A549 (cell line): Measurements from ENCODE around the gene IL1A. TPM values are rescaled to one million over a fixed set of nuclear protein-coding genes. Genes with fewer than 3 reads are reported as not detected.

Experiments used
- polyA plus RNA-seq, 4 experiments: library from polyadenylated mRNA; depleted of rRNA in 3 of 4; stranded (reverse); fragments of >200 nt; fragmentation: RNase III in 1 of 4; extraction: RNeasy Plus Mini Kit Qiagen cat#74134 plus additional on column Dnase treatment in 1 of 4; gene quantifications; 2 replicates in 3 of 4; 3 replicates in 1 of 4; pipeline ENCODE4 v1.2.3, GENCODE V29; 2011 to 2017
- TF ChIP-seq, protein P1 (sequence below): fragments of 250-450 bp; sonication (Bioruptor Pico); IDR thresholded peaks from 2 replicates; pipeline ENCODE4 v1.5.0; 2021; ENCODE audit warnings: mild to moderate bottlenecking, moderate library complexity, borderline replicate concordance

IL1A gene
- polyA plus RNA-seq, 2 of the 4 experiments (the other 2 are of a cell fraction) = 0.25 TPM; not detected in 1

DNA sequence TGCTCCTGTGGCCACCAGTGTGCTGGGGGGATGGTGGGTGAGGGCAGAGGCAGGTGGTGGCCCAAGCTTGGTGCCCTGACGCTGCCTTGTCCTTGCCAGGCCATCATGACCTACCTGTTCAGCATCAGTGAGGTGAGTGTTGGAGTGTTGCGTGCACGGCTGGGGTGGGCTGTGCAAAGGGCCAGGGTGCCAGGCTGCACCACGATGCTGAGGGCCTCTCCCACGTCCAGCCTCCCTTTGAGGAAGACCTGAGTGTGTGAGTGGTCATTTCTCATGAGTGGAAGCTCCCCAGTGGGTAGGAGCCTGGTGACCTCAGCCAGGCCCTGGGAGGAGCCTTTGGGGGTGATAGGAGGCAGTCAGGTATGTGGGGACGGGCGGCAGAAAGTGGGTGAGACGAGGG, 60.3 kb downstream of the IL1A start (continued):
- TF ChIP-seq, protein P1, sequence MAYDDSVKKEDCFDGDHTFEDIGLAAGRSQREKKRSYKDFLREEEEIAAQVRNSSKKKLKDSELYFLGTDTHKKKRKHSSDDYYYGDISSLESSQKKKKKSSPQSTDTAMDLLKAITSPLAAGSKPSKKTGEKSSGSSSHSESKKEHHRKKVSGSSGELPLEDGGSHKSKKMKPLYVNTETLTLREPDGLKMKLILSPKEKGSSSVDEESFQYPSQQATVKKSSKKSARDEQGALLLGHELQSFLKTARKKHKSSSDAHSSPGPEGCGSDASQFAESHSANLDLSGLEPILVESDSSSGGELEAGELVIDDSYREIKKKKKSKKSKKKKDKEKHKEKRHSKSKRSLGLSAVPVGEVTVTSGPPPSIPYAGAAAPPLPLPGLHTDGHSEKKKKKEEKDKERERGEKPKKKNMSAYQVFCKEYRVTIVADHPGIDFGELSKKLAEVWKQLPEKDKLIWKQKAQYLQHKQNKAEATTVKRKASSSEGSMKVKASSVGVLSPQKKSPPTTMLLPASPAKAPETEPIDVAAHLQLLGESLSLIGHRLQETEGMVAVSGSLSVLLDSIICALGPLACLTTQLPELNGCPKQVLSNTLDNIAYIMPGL (CRISPR knock-in tag) = no peak

Other genes starting within 250 kb of the IL1A start
- gene POLR1B, start 242.0 kb downstream of the IL1A start, polyA plus RNA-seq (2011; rRNA removed) = 41.2 and 50.7 TPM in 2 replicates
- 18.9 to 20.6 TPM (median 19.0 TPM) in 3 replicates for gene POLR1B, start 242.0 kb downstream of the IL1A start, polyA plus RNA-seq (2017; fragmentation: RNase III; extraction: RNeasy Plus Mini Kit Qiagen cat#74134 plus additional on column Dnase treatment)
- 15.0 and 17.6 TPM in 2 replicates for gene CHCHD5, start 199.9 kb downstream of the IL1A start, polyA plus RNA-seq (2011; rRNA removed)
- 61.4 to 62.4 TPM (median 62.0 TPM) in 3 replicates for gene CHCHD5, start 199.9 kb downstream of the IL1A start, polyA plus RNA-seq (2017; fragmentation: RNase III; extraction: RNeasy Plus Mini Kit Qiagen cat#74134 plus additional on column Dnase treatment)
- 86.8 and 88.7 TPM in 2 replicates for gene SLC20A1, start 138.6 kb downstream of the IL1A start, polyA plus RNA-seq (2011; rRNA removed)
- 71.0 to 83.6 TPM (median 74.3 TPM) in 3 replicates for gene SLC20A1, start 138.6 kb downstream of the IL1A start, polyA plus RNA-seq (2017; fragmentation: RNase III; extraction: RNeasy Plus Mini Kit Qiagen cat#74134 plus additional on column Dnase treatment)
- gene NT5DC4, start 63.5 kb downstream of the IL1A start, polyA plus RNA-seq (2011; rRNA removed) = not detected in 2 replicates
- gene NT5DC4, start 63.5 kb downstream of the IL1A start, polyA plus RNA-seq (2017; fragmentation: RNase III; extraction: RNeasy Plus Mini Kit Qiagen cat#74134 plus additional on column Dnase treatment) = not detected in 3 replicates
- gene CKAP2L, start 19.9 kb downstream of the IL1A start, polyA plus RNA-seq (2011; rRNA removed) = 11.3 and 14.0 TPM in 2 replicates
- gene CKAP2L, start 19.9 kb downstream of the IL1A start, polyA plus RNA-seq (2017; fragmentation: RNase III; extraction: RNeasy Plus Mini Kit Qiagen cat#74134 plus additional on column Dnase treatment) = 14.0 to 17.1 TPM (median 15.9 TPM) in 3 replicates
- 0.70 and 0.98 TPM in 2 replicates for gene IL1B, start 52.3 kb upstream of the IL1A start, polyA plus RNA-seq (2011; rRNA removed)
- 0.14 to 0.54 TPM (median 0.38 TPM) in 3 replicates for gene IL1B, start 52.3 kb upstream of the IL1A start, polyA plus RNA-seq (2017; fragmentation: RNase III; extraction: RNeasy Plus Mini Kit Qiagen cat#74134 plus additional on column Dnase treatment)
- gene IL37, start 126.7 kb upstream of the IL1A start, polyA plus RNA-seq (2011; rRNA removed) = not detected in 2 replicates
- not detected in 3 replicates for gene IL37, start 126.7 kb upstream of the IL1A start, polyA plus RNA-seq (2017; fragmentation: RNase III; extraction: RNeasy Plus Mini Kit Qiagen cat#74134 plus additional on column Dnase treatment)
- 0.13 and 0.16 TPM in 2 replicates for gene IL36G, start 193.5 kb upstream of the IL1A start, polyA plus RNA-seq (2011; rRNA removed)
- not detected in 3 replicates for gene IL36G, start 193.5 kb upstream of the IL1A start, polyA plus RNA-seq (2017; fragmentation: RNase III; extraction: RNeasy Plus Mini Kit Qiagen cat#74134 plus additional on column Dnase treatment)
- not detected in 2 replicates for gene IL36A, start 221.0 kb upstream of the IL1A start, polyA plus RNA-seq (2011; rRNA removed)
- not detected in 3 replicates for gene IL36A, start 221.0 kb upstream of the IL1A start, polyA plus RNA-seq (2017; fragmentation: RNase III; extraction: RNeasy Plus Mini Kit Qiagen cat#74134 plus additional on column Dnase treatment)